ENCODE data around the gene RAD51B.

RAD51B gene

DNA sequence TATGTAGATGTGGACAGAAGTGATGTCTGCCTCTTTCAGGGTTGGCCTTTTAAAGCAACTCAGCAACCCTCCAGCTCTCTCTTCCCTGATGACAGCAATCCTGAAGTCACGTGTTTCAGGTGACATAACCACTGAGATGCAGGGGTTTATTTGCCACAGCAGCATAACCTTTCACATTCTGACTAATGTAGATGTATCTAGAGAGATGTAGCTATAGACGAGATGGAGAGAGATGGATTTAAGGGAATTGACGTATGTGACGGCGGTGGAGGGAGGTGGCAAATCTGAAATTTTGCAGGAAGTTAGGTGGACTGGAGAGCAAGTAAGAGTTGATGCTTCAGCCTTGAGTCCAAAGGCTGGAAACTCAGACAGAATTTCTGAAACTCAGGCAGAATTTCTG is 847.3 kb downstream of the RAD51B start:
- H3K79me2 ChIP-seq: no peaks in the 10 kb centered on the region
- H3K9me3 ChIP-seq (ENCODE audit: control insufficient read depth, low read length): no peaks in the 10 kb centered on the region
- no peaks in the 10 kb centered on the region for H3K27me3 ChIP-seq (ENCODE audit: control insufficient read depth, insufficient read depth, low read length)
- peaks cover 41% of the 10 kb centered on the region for H3K4me1 ChIP-seq
- no peak for TF ChIP-seq CTCF (IDR thresholded peaks at IDR 0.05)
- H3K36me3 ChIP-seq (ENCODE audit: control insufficient read depth, insufficient read depth, low read length): no peaks in the 10 kb centered on the region
- H2AFZ ChIP-seq: no peak overlapping the region
- H3K9ac ChIP-seq: no peak overlapping the region
- H3K27ac ChIP-seq: peak overlapping the region; percentile 81
- H3K4me2 ChIP-seq (ENCODE audit: low read length): peak overlapping the region; percentile 69
- H3K4me3 ChIP-seq (ENCODE audit: low read depth, low read length): peak overlapping the region; percentile 25

DNA sequence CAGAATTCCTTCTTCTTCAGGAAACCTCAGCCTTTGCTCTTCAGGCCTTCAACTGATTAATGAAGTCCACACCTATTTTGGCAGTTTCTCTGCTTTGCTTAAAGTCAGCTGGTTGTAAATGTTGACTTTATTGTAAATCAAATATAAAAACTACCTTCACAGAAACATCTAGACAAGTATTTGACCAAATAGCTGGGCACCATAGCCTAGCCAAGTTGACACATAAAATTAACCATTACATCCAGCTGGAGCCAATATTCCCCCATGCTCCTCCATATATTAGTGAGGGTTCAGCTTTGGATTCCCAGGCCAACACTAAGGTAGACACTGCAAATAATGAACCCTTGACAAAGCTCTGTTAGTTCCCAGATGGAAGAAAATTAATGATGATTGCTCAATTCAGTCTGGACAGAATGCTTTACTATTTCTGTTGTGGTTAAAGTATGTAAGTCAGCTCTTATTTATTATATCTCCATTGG is 847.8 kb downstream of the RAD51B start:
- Histone ChIP-seq H3K4me2 (ENCODE audit: low read length) (peak overlapping the region; percentile 69), H3K79me2 (no peaks in the 10 kb centered on the region), H3K9me3 (ENCODE audit: control insufficient read depth, low read length) (no peaks in the 10 kb centered on the region), H2AFZ (no peak overlapping the region), H3K36me3 (ENCODE audit: control insufficient read depth, insufficient read depth, low read length) (no peaks in the 10 kb centered on the region), H3K9ac (no peak overlapping the region), H3K27me3 (ENCODE audit: control insufficient read depth, insufficient read depth, low read length) (no peaks in the 10 kb centered on the region), H3K4me1 (peaks cover 41% of the 10 kb centered on the region), H3K4me3 (ENCODE audit: low read depth, low read length) (no peak overlapping the region), H3K27ac (peak overlapping the region; percentile 81)
- no peak for TF ChIP-seq CTCF (IDR thresholded peaks at IDR 0.05)

- H2AFZ ChIP-seq: no peak overlapping the region
- H3K9me3 ChIP-seq (ENCODE audit: control insufficient read depth, low read length): no peaks in the 10 kb centered on the region
- TF ChIP-seq CTCF (IDR thresholded peaks at IDR 0.05): no peak
- H3K27ac ChIP-seq: no peak overlapping the region
- no peaks in the 10 kb centered on the region for H3K79me2 ChIP-seq
- no peaks in the 10 kb centered on the region for H3K27me3 ChIP-seq (ENCODE audit: control insufficient read depth, insufficient read depth, low read length)
- no peaks in the 10 kb centered on the region for H3K36me3 ChIP-seq (ENCODE audit: control insufficient read depth, insufficient read depth, low read length)
- H3K4me3 ChIP-seq (ENCODE audit: low read depth, low read length): no peak overlapping the region
- H3K4me2 ChIP-seq (ENCODE audit: low read length): no peak overlapping the region
- H3K9ac ChIP-seq: no peak overlapping the region
- peaks cover 41% of the 10 kb centered on the region for H3K4me1 ChIP-seq
Observed at GRCh38 chr14:68668028-68668427, 848.4 kb downstream of the RAD51B start.

DNA sequence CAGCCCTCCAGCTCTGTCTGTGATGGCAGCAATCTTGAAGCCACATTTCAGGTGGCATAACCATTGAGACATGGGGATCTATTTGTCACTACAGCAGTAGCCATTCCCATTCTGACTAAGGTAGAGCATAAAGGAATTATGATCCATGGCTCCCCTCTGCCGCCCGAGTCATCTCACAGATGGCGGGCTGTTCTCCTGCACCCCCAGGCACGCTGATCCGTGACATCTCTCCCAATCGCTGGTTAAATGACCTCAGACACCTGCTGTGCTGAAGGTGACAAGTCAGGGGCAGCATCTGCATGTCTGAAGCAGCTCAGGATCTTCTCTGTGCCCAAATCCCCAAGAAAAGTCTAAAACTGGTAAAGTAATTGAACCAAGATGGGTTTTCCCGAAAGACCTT is 849.0 kb downstream of the RAD51B start:
- Histone ChIP-seq H3K27me3 (ENCODE audit: control insufficient read depth, insufficient read depth, low read length) (no peaks in the 10 kb centered on the region), H3K4me2 (ENCODE audit: low read length) (no peak overlapping the region), H3K36me3 (ENCODE audit: control insufficient read depth, insufficient read depth, low read length) (no peaks in the 10 kb centered on the region), H3K4me3 (ENCODE audit: low read depth, low read length) (no peak overlapping the region), H3K79me2 (no peaks in the 10 kb centered on the region), H3K27ac (no peak overlapping the region), H3K9ac (no peak overlapping the region), H2AFZ (no peak overlapping the region), H3K4me1 (peaks cover 41% of the 10 kb centered on the region), H3K9me3 (ENCODE audit: control insufficient read depth, low read length) (no peaks in the 10 kb centered on the region)
- TF ChIP-seq CTCF (IDR thresholded peaks at IDR 0.05): no peak

DNA sequence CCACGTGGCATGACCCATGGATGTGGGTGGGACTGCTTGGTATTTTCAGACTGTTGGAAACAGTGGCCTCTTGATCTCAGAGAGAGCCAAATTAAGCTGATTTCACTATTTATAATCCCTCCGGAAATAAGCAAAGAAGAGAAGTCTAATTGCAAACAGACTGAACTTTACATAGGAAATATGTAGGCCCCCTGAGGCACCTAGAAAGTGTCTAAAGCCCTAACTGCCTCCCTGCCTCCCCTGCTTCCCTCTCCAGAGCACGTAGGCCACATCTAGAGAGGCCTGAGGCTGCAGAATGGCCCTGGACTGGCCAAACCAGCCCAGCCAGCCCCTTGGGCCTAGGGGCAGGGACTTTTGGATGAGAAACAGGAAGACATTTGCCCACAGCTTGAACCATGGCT is 849.5 kb downstream of the RAD51B start:
- Histone ChIP-seq H3K4me3 (ENCODE audit: low read depth, low read length) (no peak overlapping the region), H3K79me2 (no peaks in the 10 kb centered on the region), H3K36me3 (ENCODE audit: control insufficient read depth, insufficient read depth, low read length) (no peaks in the 10 kb centered on the region), H3K9ac (no peak overlapping the region), H3K9me3 (ENCODE audit: control insufficient read depth, low read length) (no peaks in the 10 kb centered on the region), H3K4me1 (peaks cover 41% of the 10 kb centered on the region), H3K27me3 (ENCODE audit: control insufficient read depth, insufficient read depth, low read length) (no peaks in the 10 kb centered on the region), H2AFZ (no peak overlapping the region), H3K27ac (peak overlapping the region; percentile 1), H3K4me2 (ENCODE audit: low read length) (no peak overlapping the region)
- no peak for TF ChIP-seq CTCF (IDR thresholded peaks at IDR 0.05)

Measured in parathyroid adenoma (tissue), 2 donors.